ENCODE measurements around the gene SMAD9.
A peak's percentile ranks its signal among the peaks of the same experiment; 100 is the strongest.

DNA sequence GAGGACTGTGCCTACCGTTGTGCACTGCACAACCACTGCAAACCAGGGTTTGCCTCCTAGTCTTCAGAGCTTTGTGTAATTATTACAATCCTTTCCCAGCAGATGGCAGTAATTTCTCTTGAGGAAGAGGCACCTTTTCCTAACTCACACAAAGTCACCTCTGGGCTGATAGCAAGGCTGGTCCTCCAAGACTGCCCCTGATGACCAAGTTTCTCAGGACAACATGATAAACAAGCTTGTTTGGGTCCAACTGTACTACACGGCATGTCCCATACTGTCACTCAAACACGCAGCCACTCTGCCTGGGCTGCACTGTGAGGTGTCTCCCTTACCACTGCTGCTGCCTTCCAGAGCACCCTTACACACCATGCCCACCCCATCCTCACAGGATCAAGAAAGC is 61.7 kb downstream of the SMAD9 start:
- TF ChIP-seq, protein P1, sequence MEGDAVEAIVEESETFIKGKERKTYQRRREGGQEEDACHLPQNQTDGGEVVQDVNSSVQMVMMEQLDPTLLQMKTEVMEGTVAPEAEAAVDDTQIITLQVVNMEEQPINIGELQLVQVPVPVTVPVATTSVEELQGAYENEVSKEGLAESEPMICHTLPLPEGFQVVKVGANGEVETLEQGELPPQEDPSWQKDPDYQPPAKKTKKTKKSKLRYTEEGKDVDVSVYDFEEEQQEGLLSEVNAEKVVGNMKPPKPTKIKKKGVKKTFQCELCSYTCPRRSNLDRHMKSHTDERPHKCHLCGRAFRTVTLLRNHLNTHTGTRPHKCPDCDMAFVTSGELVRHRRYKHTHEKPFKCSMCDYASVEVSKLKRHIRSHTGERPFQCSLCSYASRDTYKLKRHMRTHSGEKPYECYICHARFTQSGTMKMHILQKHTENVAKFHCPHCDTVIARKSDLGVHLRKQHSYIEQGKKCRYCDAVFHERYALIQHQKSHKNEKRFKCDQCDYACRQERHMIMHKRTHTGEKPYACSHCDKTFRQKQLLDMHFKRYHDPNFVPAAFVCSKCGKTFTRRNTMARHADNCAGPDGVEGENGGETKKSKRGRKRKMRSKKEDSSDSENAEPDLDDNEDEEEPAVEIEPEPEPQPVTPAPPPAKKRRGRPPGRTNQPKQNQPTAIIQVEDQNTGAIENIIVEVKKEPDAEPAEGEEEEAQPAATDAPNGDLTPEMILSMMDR (IDR thresholded peaks at IDR 0.05; ENCODE audit: insufficient read depth, low read length, poor library complexity, severe bottlenecking) = peak; percentile 28
- no peak for TF ChIP-seq EZH2phosphoT487 (conservative IDR thresholded peaks at IDR 0.05; ENCODE audit: low read length)

Measured in SU-DHL-6 (cell line).